ENCODE measurements around the gene TMEM185A. TPM values are rescaled to one million over a fixed set of nuclear protein-coding genes. Genes with fewer than 3 reads are reported as not detected.
"Not testable (repeated sequence)": the region's sequence is repeated elsewhere in the genome, so short reads cannot be mapped to it uniquely, and the experiment has no call there.

Gene TMEM185A
- total and polyA plus RNA-seq, 4 donors, result 7.3 to 9.8 (median 7.7) TPM

- DNase-seq (ENCODE audit: low spot score); H3K27ac ChIP-seq (ENCODE audit: low read depth in 1 of 2, low read length in 2 of 2): not testable (repeated sequence)
- WGBS, result no CpG with 5 or more reads among the region's 6 CpGs
Observed at GRCh38 chrX:149660613-149661012, 29.0 kb upstream of the TMEM185A start.

DNA sequence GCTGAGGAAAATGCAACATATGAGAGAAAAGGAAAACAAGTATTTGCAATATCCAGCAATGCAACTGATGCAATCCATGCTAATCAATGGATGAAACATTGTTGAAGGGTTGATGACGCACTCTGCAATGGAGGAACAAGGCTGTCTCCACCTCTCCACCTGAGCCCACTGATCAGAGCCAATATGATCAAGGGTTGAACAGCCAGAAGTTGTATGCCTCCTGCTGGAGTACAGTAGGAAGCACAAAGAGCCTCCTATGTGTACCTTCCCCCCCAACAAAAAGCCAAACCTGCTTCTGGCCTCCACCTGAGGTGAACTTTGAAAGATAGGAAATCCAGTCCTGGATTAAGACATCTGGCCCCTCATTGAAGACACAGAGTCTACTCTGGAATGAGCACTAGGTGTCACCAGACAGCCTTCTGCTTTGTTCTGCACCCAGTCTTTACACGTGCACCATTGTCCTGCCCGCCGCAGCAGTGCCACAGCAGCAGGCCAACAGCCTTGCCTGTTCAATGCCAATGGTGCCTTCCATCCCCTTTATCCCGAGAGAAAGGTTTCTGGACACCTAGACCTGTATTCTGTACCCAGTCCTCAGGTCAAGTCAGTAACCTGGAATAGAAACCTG lies 24.8 kb upstream of the TMEM185A start:
- H3K4me1 ChIP-seq (ENCODE audit: control insufficient read depth in 4 of 4, insufficient read depth in 4 of 4, low read length in 3 of 4); H3K4me3 ChIP-seq (ENCODE audit: low read depth in 1 of 3, low read length in 3 of 3); H3K27me3 ChIP-seq (ENCODE audit: control insufficient read depth in 4 of 4, insufficient read depth in 4 of 4, low read length in 3 of 4); H3K9me3 ChIP-seq (ENCODE audit: control insufficient read depth in 4 of 4, low read length in 3 of 4); H3K36me3 ChIP-seq (ENCODE audit: control insufficient read depth in 4 of 4, insufficient read depth in 3 of 4, low read depth in 1 of 4, low read length in 3 of 4); H3K27ac ChIP-seq (ENCODE audit: low read depth in 1 of 2, low read length in 2 of 2); DNase-seq (ENCODE audit: low spot score); H3K9ac ChIP-seq (ENCODE audit: low read depth in 1 of 2, low read length in 2 of 2): not testable (repeated sequence)
- no CpG with 5 or more reads among the region's 5 CpGs for WGBS

More at GRCh38 chrX:149660613-149661012, 29.0 kb upstream of the TMEM185A start:
- not testable (repeated sequence) for H3K4me3 ChIP-seq (ENCODE audit: low read depth in 1 of 3, low read length in 3 of 3); H3K36me3 ChIP-seq (ENCODE audit: control insufficient read depth in 4 of 4, insufficient read depth in 3 of 4, low read depth in 1 of 4, low read length in 3 of 4); H3K9me3 ChIP-seq (ENCODE audit: control insufficient read depth in 4 of 4, low read length in 3 of 4); H3K9ac ChIP-seq (ENCODE audit: low read depth in 1 of 2, low read length in 2 of 2); H3K27me3 ChIP-seq (ENCODE audit: control insufficient read depth in 4 of 4, insufficient read depth in 4 of 4, low read length in 3 of 4); H3K4me1 ChIP-seq (ENCODE audit: control insufficient read depth in 4 of 4, insufficient read depth in 4 of 4, low read length in 3 of 4)

GRCh38 chrX:149652232-149652981 lies 20.8 kb upstream of the TMEM185A start:
- peaks cover 0 to 2% (median 0%) of the 10 kb centered on the region in 4 donors for H3K9me3 ChIP-seq (ENCODE audit: control insufficient read depth in 4 of 4, low read length in 3 of 4)
- no peak overlapping the region for H3K9ac ChIP-seq (ENCODE audit: low read depth in 1 of 2, low read length in 2 of 2)
- no peak overlapping the region for H3K4me3 ChIP-seq (ENCODE audit: low read depth in 1 of 3, low read length in 3 of 3)
- 86% methylated on average over 16 of the region's 16 CpGs for WGBS
- H3K4me1 ChIP-seq (ENCODE audit: control insufficient read depth in 4 of 4, insufficient read depth in 4 of 4, low read length in 3 of 4), result no peaks in the 10 kb centered on the region
- DNase-seq (ENCODE audit: low spot score), result no peak
- TF ChIP-seq, protein P1, sequence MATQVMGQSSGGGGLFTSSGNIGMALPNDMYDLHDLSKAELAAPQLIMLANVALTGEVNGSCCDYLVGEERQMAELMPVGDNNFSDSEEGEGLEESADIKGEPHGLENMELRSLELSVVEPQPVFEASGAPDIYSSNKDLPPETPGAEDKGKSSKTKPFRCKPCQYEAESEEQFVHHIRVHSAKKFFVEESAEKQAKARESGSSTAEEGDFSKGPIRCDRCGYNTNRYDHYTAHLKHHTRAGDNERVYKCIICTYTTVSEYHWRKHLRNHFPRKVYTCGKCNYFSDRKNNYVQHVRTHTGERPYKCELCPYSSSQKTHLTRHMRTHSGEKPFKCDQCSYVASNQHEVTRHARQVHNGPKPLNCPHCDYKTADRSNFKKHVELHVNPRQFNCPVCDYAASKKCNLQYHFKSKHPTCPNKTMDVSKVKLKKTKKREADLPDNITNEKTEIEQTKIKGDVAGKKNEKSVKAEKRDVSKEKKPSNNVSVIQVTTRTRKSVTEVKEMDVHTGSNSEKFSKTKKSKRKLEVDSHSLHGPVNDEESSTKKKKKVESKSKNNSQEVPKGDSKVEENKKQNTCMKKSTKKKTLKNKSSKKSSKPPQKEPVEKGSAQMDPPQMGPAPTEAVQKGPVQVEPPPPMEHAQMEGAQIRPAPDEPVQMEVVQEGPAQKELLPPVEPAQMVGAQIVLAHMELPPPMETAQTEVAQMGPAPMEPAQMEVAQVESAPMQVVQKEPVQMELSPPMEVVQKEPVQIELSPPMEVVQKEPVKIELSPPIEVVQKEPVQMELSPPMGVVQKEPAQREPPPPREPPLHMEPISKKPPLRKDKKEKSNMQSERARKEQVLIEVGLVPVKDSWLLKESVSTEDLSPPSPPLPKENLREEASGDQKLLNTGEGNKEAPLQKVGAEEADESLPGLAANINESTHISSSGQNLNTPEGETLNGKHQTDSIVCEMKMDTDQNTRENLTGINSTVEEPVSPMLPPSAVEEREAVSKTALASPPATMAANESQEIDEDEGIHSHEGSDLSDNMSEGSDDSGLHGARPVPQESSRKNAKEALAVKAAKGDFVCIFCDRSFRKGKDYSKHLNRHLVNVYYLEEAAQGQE (IDR thresholded peaks at IDR 0.05), result no peak
- TF ChIP-seq, protein P2, sequence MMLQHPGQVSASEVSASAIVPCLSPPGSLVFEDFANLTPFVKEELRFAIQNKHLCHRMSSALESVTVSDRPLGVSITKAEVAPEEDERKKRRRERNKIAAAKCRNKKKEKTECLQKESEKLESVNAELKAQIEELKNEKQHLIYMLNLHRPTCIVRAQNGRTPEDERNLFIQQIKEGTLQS (IDR thresholded peaks at IDR 0.05), result no peak
- TF ChIP-seq YY1 (IDR thresholded peaks at IDR 0.05), result no peak
- TF ChIP-seq SP1 (IDR thresholded peaks at IDR 0.05), result no peak
- TF ChIP-seq RAD21 (IDR thresholded peaks at IDR 0.05), result no peak
- no peak for TF ChIP-seq CTCF (IDR thresholded peaks at IDR 0.05; ENCODE audit: low read depth, low read length, missing input control)
- TF ChIP-seq GABPA (IDR thresholded peaks at IDR 0.05 in 1 of 2, conservative IDR thresholded peaks at IDR 0.05 in 1 of 2), result no peak
- TF ChIP-seq FOXA1 (IDR thresholded peaks at IDR 0.05), result no peak
- no peak for TF ChIP-seq HNF4A (conservative IDR thresholded peaks at IDR 0.05)
- H3K27ac ChIP-seq (ENCODE audit: low read depth in 1 of 2, low read length in 2 of 2), result no peak overlapping the region
- no peaks in the 10 kb centered on the region for H3K36me3 ChIP-seq (ENCODE audit: control insufficient read depth in 4 of 4, insufficient read depth in 3 of 4, low read depth in 1 of 4, low read length in 3 of 4)
- H3K27me3 ChIP-seq (ENCODE audit: control insufficient read depth in 4 of 4, insufficient read depth in 4 of 4, low read length in 3 of 4), result no peaks in the 10 kb centered on the region

All from liver (tissue), 9 donors.